IPS-18c (cell line): Measurements from ENCODE around the gene S100A4.

ENCODE experiments used
- H3K4me3 ChIP-seq: 2 replicates; pipeline ENCODE4 v1.7.0; 2013; ENCODE audit warnings: low read depth, mild to moderate bottlenecking, low read length, moderate library complexity; ENCODE audit not compliant: insufficient read depth
- H3K9me3 ChIP-seq: one replicate; pipeline ENCODE4 v1.6.1; 2013; ENCODE audit warnings: mild to moderate bottlenecking, low read length, moderate library complexity; ENCODE audit not compliant: control insufficient read depth, insufficient read depth

Gene S100A4

DNA sequence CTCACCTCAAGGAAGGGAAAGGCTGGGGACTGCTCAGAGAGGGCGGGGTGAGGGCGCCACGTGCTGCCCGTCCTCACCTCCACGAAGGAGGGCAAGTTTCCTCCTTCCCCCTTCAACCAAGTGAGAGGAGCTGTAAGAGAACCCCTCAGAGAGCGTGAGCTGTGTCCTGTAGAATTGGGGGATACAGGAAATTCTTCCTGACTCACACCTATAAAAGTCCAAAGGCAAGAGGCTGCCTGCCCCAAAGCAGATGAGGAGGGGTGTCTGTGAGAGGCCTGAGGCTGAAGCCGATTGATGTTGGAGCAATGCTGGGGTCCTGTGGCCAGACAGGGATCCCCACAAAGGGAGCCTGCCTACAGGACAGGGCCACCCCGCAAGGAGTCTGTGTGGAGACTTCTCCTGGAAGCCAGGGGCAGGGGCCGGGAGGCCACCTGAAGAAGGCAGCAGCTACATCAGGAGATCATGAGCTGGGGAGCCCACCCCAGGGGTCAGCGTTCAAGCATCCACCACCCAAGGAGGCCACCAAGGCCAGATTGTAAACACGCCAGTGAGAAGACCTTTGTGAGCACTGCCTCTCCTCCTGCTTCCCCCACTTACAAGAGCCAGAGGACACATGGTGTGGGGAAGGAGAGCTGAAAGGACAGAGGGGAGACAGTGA, 37.6 kb downstream of the S100A4 start:
- Histone ChIP-seq H3K4me3 (no peak overlapping the region), H3K9me3 (no peaks in the 10 kb centered on the region)

DNA sequence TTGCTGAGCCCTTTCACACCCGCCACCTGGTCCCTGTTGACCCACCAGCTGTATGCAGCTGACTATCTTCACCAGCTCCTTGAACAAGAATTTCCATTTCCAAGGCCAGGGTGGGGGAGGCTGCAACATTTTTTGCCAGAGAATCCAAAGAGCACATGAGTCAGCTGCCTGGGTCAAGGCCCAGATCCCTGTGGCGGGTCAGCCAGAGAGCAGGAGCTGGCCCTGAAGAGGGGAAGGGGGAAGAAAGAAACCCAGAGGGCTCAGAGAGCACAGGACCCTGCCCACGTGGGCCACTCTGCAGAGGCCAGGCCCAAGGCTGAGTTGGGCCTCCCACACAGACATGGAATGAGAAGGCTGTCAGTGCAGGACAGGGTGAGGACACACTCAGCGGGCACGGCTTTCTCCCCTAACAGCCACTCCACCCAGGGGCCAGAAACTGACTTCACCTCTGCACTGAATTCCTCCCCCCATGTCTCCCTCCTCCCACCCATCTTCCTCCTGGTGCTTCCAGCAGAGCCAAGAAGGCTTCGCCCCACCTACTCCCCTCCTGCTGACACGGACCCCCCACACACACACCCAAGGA, 38.7 kb downstream of the S100A4 start:
- Histone ChIP-seq H3K9me3 (no peaks in the 10 kb centered on the region), H3K4me3 (no peak overlapping the region)

- Histone ChIP-seq H3K9me3 (no peaks in the 10 kb centered on the region), H3K4me3 (no peak overlapping the region)
Observed at GRCh38 chr1:153506386-153506785, 39.2 kb downstream of the S100A4 start.

DNA sequence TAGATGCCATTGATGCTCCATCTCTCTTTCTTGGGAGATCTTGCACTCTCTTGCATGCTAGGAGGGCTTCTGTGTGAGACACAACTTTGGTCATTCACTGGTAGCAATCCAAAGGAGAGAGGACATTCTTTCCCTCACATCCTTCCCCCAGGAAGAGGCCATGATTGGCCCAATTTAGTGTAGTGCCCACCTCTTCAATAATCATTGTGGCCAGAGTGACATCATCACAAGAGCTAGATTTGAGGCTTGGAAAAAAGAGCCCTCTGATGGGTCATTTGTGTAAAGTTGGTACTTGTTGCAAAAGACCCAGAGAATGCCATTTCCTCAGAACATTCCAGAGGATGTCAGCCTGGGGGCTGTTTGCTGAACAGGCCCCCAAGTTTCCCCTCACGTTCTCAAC, 40.0 kb downstream of the S100A4 start:
- H3K9me3 ChIP-seq = no peaks in the 10 kb centered on the region
- no peak overlapping the region for H3K4me3 ChIP-seq

- Histone ChIP-seq H3K9me3 (no peaks in the 10 kb centered on the region), H3K4me3 (no peak overlapping the region)
Observed at GRCh38 chr1:153503766-153504165, 41.8 kb downstream of the S100A4 start.

DNA sequence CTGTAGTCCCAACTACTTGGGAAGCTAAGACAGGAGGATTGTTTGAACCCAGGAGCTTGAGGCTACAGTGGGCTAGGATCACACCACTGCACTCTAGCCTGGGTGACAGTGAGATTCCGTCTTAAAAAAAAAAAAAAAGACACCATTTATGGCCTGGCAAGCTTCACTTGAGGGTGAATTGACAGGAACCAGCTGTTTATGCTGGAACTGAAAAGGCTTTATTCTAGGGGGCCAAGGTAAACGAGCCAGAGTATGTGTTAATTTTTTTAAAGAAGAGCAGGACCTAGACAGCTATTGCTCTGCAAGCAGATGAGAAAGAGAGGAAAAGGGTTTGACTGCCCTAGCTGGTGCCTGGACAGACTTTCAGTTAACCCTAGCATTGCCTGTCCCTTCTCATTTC, 46.9 kb downstream of the S100A4 start:
- Histone ChIP-seq H3K9me3 (no peaks in the 10 kb centered on the region), H3K4me3 (no peak overlapping the region)

DNA sequence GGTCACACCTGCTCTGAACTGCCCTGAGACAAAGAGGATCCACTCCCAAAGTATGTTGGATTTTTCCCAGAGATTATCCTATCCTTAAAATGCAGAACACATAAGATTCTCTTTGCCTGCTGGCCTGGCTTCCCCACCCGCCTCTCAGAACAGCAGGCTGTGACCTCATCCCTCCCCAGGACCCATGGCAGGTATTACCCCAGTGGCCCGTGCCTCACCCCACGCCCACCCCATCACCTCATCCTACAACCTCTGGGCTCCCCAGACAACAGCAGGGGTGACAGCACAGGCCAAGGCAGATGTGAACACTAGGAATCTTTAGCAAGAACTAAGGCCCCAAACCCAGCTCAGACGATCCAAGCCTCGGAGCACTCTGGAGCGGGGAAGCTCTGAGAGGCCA, 50.1 kb downstream of the S100A4 start:
- Histone ChIP-seq H3K9me3 (no peaks in the 10 kb centered on the region), H3K4me3 (no peak overlapping the region)

DNA sequence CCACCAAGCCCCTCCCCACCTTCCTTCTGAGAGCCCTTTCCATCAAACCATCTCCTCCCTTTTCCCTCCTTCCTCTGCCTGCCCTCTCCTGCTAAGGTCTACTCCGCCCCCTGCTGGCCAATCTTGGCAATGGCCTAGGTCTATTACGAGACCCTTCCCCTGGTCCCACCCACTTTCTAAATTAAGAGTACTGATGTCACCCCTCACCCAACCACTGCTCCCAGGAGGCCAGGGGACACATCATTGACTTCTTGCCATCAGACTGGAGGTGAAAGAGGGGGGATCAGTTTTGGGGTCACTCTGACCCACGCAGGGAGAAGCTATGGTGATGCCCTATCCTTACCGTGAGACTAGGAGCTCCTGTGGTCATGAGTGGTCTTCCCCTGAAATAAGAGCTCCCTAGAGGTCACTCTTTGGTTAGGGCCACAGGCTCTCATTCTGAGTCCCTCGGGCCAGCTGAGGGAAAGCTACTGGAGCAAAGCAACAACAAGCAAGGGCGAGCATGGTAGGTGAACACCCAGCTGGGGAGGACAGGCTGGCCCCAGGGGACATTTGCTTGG, 50.5 kb downstream of the S100A4 start:
- Histone ChIP-seq H3K4me3 (no peak overlapping the region), H3K9me3 (no peaks in the 10 kb centered on the region)
